Activated CD8-positive, alpha-beta memory T cell treated with anti-CD3 and anti-CD28 coated beads, Interleukin-2, amount 10 ng/mL, durations not matched to agents 7 days and 5 days (primary cell): ENCODE results near the gene HYAL1. TPM values are rescaled to one million over a fixed set of nuclear protein-coding genes. Genes with fewer than 3 reads are reported as not detected.

Experiments used
- ATAC-seq: fragments of 150-1000 bp; cut with Tn5 transposase; one replicate; pipeline ENCODE4 v1.10.0; 2021; ENCODE audit warnings: moderate library complexity
- CTCF ChIA-PET: fragments of 350-600 bp; sonication (Branson Sonifier 250); formaldehyde crosslinking; loops from one replicate; lab custom pipeline; 2021; ENCODE audit warnings: antibody characterized with exemption; lab: Charles Lee
- DNase-seq: peaks from one replicate; pipeline ENCODE4 v3.0.0-alpha.2; 2020
- H3K27ac Mint-ChIP-seq: one replicate; pipeline ENCODE4 v1.8.0; 2021; ENCODE audit warnings: mild to moderate bottlenecking, mixed read lengths
- H3K27me3 Mint-ChIP-seq: one replicate; pipeline ENCODE4 v1.8.0; 2021; ENCODE audit warnings: mixed read lengths
- H3K36me3 Mint-ChIP-seq: one replicate; pipeline ENCODE4 v1.8.0; 2021; ENCODE audit warnings: mild to moderate bottlenecking, mixed read lengths
- H3K4me1 Mint-ChIP-seq: one replicate; pipeline ENCODE4 v1.8.0; 2021; ENCODE audit warnings: mixed read lengths
- H3K4me3 Mint-ChIP-seq: one replicate; pipeline ENCODE4 v1.8.0; 2021; ENCODE audit warnings: mild to moderate bottlenecking, moderate library complexity, mixed read lengths
- H3K9me3 Mint-ChIP-seq: one replicate; pipeline ENCODE4 v1.8.0; 2022; ENCODE audit warnings: low read depth, mixed read lengths
- total RNA-seq, 2 experiments: library from RNA; stranded (reverse); gene quantifications; one replicate each; pipeline ENCODE4 v1.2.3, GENCODE V29; 2021

HYAL1 gene
- total RNA-seq, 2 experiments from 2014 or later = 0.14 to 0.15 TPM

DNA sequence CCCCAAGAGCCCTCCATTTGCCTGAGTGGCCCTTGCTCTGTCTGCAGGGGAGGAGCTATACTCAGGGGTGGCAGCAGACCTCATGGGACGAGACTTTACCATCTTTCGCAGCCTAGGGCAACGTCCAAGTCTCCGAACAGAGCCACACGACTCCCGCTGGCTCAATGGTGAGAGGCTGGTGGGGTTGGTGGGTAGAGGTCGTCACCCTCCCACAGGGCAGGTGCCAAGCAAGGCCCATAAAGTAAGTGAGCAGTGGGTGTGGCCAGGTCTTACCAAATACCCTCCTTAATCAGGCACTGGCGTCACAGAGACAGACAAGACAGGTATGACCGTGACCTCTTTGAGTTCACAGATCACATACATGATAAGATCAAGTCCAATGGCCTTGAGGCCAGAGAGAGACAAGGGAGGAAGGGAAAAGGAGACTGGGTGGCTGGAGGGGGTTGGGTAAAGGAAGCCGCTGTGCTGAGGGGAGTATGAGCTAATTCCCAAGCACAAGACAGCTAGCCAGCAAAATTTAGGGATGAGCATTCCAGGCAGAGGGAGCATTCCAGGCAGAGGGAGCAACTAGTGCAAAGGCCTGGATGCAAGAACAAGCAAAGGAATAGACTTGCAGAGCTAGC is 31.9 kb downstream of the HYAL1 start:
- CTCF ChIA-PET = interaction anchor here (0.6 to 7.4 kb wide), 15 partner anchors 8 to 509 kb away, joined by 3 to 84 read pairs (median 4); partner anchors contain the start of genes GNAI2 and IFRD2
- H3K36me3 Mint-ChIP-seq = no peaks in the 10 kb centered on the region
- DNase-seq = no peak
- no peak overlapping the region for H3K4me3 Mint-ChIP-seq
- H3K9me3 Mint-ChIP-seq = no peaks in the 10 kb centered on the region
- H3K27ac Mint-ChIP-seq = no peak overlapping the region
- peaks cover 56% of the 10 kb centered on the region for H3K27me3 Mint-ChIP-seq
- ATAC-seq = no peak
- peaks cover 32% of the 10 kb centered on the region for H3K4me1 Mint-ChIP-seq

DNA sequence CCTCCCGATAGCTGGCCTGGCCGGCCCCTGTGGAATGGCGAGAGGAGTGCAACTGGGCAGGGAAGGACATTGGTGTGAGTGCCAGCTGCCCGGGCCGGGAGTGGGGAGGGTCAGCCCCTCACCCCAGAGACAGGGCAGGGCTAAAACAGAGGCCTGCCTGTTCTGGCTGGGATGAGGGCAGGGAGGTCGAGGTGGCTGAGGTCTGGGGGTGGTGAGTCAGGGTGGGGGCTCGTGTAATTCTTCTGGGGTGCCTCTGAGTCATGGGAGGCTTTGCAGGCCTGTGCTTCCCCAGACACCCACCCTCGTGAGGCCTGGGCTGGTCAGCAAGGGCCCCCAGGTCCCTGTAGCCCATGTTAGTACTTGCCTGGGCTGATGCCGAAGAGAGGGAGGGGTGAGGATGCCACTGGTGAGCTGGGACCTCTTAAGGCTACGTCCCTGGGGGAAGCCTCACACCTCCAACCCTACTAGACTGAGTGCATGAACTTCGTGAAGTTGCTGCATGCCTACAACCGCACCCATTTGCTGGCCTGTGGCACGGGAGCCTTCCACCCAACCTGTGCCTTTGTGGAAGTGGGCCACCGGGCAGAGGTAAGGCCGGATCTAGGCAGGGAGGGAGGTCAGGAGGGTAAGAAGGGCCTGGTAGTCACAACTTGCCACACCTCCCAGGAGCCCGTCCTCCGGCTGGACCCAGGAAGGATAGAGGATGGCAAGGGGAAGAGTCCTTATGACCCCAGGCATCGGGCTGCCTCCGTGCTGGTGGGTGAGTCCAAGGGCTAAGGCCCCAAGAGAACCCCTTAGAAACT is 32.8 kb downstream of the HYAL1 start:
- H3K4me3 Mint-ChIP-seq = no peak overlapping the region
- CTCF ChIA-PET = interaction anchor here (1.0 to 7.4 kb wide), 7 partner anchors 10 to 81 kb away, joined by 3 to 84 read pairs (median 22); no protein-coding TSS in a partner anchor
- H3K4me1 Mint-ChIP-seq = peaks cover 26% of the 10 kb centered on the region
- DNase-seq (no peak), ATAC-seq (no peak)
- H3K27ac Mint-ChIP-seq = no peak overlapping the region
- H3K36me3 Mint-ChIP-seq = no peaks in the 10 kb centered on the region
- H3K27me3 Mint-ChIP-seq = peaks cover 56% of the 10 kb centered on the region
- no peaks in the 10 kb centered on the region for H3K9me3 Mint-ChIP-seq

DNA sequence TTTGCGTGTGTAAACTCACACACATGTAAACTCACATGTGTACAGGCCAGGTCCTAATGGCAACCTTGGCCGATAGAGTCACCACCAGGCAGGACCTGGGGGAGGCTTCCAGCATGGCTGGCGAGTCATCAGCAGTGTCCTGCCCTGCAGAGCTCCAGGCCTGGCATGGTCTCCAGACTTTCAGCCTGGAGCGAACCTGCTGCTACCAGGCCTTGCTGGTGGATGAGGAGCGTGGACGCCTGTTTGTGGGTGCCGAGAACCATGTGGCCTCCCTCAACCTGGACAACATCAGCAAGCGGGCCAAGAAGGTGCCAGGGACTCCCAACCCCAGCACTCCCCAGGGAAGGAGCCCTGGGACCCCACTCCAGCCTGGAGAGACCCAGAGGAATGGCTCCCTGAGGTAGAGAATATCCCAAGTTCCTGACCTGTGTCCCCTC is 33.4 kb downstream of the HYAL1 start:
- ATAC-seq (no peak), DNase-seq (no peak)
- Mint-ChIP-seq H3K27ac (no peak overlapping the region), H3K9me3 (no peaks in the 10 kb centered on the region), H3K27me3 (peaks cover 50% of the 10 kb centered on the region), H3K4me3 (no peak overlapping the region), H3K36me3 (no peaks in the 10 kb centered on the region), H3K4me1 (peaks cover 20% of the 10 kb centered on the region)
- CTCF ChIA-PET = interaction anchor here (1.0 to 7.4 kb wide), 5 partner anchors 10 to 76 kb away, joined by 3 to 84 read pairs (median 33); no protein-coding TSS in a partner anchor

DNA sequence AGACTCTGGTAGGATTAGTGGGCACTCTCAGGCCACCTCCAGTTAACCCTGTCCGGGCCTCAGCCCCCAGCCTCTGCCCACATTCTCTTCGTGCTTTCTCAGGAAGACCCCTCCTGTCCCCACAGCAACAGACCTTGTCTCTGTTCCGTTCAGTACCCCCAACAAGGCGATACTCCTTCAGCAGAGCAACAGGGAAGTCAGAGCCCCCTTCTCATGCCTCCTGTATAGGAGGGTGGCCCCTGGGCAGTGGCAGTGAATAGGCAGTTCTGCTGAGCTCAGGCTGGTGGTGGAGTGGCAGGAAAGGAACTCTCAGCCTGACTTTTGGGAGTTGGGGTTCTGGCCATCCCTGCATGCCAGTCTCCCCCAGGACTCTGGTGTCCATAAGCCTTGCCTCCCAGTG is 33.9 kb downstream of the HYAL1 start:
- CTCF ChIA-PET = interaction anchor here (1.0 to 7.4 kb wide), 4 partner anchors 9 to 75 kb away, joined by 3 to 84 read pairs (median 46); no protein-coding TSS in a partner anchor
- Mint-ChIP-seq H3K4me1 (peaks cover 17% of the 10 kb centered on the region), H3K9me3 (no peaks in the 10 kb centered on the region), H3K27me3 (peaks cover 44% of the 10 kb centered on the region), H3K36me3 (no peaks in the 10 kb centered on the region), H3K27ac (no peak overlapping the region), H3K4me3 (no peak overlapping the region)
- ATAC-seq (no peak), DNase-seq (no peak)

DNA sequence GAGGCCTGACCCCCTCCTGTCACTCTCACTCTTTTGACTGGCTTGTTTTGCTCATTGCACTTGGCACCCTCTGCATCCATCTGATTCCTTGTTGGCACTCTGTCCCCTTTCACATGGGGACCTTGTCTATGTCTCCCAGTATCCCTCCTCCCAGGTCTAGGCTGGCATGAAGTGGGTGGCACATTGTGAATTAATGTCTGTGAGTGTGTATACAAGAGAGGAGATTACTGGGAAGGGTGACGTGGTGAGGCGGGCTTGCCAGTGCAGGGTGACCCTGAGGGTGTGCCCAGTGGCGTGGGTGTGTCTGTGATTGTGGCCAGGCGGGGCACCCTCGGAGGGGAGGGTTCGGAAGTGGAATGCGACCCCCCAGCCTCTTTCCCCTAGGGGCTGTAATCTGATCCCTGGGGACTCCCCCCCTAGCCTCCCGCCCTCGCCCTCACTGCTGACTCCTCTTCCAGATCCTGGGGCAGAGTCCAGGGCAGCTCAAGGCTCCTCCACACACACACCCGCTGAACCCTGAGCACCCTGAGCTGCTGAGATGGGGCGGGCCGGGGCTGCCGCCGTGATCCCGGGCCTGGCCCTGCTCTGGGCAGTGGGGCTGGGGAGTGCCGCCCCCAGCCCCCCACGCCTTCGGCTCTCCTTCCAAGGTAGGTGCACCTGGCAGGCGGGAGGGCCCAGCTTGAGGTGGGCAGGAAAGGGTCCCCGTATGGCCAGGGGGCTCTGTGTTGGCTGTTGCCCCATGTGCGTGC is 34.5 kb downstream of the HYAL1 start, which contains the start of gene SEMA3B:
Gene SEMA3B (plus strand): TSS at position 445 of the 749 bp plus-strand sequence. CDS start 94 bp downstream, at position 539.
- CTCF ChIA-PET = interaction anchor here (6.9 to 7.4 kb wide), 2 partner anchors 42 to 74 kb away, joined by 58 to 84 read pairs; no protein-coding TSS in a partner anchor
- peaks cover 38% of the 10 kb centered on the region for H3K27me3 Mint-ChIP-seq
- peaks cover 11% of the 10 kb centered on the region for H3K4me1 Mint-ChIP-seq
- ATAC-seq = no peak
- H3K36me3 Mint-ChIP-seq = no peaks in the 10 kb centered on the region
- no peaks in the 10 kb centered on the region for H3K9me3 Mint-ChIP-seq
- H3K4me3 Mint-ChIP-seq = no peak within 1 kb of the TSS
- DNase-seq = no peak
- no peak within 1 kb of the TSS for H3K27ac Mint-ChIP-seq

DNA sequence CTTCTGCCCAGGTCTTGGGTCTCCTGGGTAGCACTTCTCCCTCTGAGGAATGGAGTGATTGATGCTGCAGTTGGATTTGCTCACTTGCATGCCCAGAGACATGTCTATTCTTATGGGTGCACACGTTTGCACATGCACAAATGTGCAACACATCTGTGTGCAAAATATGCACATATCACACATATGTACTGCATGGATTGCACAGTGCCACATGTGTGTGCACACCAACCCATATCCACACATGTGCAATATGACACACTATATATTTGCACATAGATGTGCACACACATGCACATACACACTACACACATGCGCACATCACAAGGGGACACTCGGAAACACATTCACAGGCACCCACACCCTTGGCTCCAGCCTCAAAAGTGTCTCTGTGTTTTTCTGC is 35.1 kb downstream of the HYAL1 start:
- Mint-ChIP-seq H3K36me3 (no peaks in the 10 kb centered on the region), H3K27ac (no peak overlapping the region), H3K4me1 (peaks cover 8% of the 10 kb centered on the region), H3K4me3 (no peak overlapping the region), H3K27me3 (peaks cover 35% of the 10 kb centered on the region), H3K9me3 (no peaks in the 10 kb centered on the region)
- ATAC-seq (no peak), DNase-seq (no peak)
- CTCF ChIA-PET = interaction anchor here (2.4 to 7.4 kb wide), 2 partner anchors 42 to 74 kb away, joined by 14 to 58 read pairs; no protein-coding TSS in a partner anchor

DNA sequence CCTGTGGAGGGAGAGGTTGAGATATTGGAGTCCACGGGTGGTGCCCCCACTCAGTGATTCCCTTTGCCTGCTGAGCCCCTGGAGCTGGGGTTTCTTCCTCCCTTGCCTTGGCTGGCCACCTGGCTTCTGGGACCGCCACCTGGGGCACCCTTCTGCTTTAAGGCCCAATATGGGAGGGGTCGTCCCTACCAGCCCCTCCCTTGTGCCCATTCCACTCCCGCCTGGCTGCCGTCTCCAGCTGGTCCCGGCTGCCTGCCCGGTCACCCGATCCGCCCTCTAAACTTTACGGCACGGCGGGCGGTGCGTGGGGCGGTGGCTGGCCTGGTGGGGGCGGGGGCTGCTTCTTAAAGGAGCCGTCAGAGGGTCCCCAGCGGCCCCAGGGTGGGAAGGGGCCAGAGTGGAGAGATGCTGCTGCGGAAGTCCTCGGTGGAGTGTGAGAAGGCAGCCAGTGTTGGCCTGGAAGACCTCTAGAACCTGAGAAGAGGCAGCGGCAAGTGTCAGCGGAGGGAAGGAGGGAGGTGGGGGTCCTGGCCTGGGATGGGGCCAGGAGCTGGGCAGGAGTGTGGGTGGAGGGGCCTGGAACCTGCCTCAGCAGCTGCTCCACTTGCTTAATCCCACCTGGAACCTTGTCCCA is 36.0 kb downstream of the HYAL1 start:
- H3K27ac Mint-ChIP-seq = no peak overlapping the region
- DNase-seq = no peak
- H3K36me3 Mint-ChIP-seq = no peaks in the 10 kb centered on the region
- peaks cover 30% of the 10 kb centered on the region for H3K27me3 Mint-ChIP-seq
- CTCF ChIA-PET = interaction anchor here (1.4 to 7.4 kb wide), 3 partner anchors 39 to 73 kb away, joined by 5 to 58 read pairs (median 14); no protein-coding TSS in a partner anchor
- H3K4me1 Mint-ChIP-seq = peaks cover 3% of the 10 kb centered on the region
- no peaks in the 10 kb centered on the region for H3K9me3 Mint-ChIP-seq
- no peak for ATAC-seq
- no peak overlapping the region for H3K4me3 Mint-ChIP-seq

DNA sequence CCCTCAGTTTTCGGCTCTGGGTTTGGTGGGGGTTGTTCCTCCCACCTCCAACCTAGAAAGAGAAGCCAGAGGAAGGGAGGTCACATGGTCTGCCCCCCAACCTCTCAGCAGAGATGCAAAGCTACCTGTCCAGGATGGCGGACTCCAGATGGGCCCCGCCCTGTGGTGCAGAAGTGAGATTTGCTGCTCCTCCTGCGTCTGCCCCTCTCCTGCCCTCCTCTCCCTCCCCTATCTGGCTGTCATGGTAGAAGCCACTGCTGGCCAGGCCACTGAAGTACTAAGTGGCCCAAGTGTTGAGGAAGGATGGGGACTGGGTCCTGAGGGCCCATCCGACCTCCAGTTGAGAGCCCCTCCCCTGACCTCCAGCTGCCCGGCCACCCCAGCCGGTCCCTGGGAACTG is 36.5 kb downstream of the HYAL1 start:
- H3K9me3 Mint-ChIP-seq = no peaks in the 10 kb centered on the region
- DNase-seq (no peak), ATAC-seq (no peak)
- CTCF ChIA-PET = interaction anchor here (1.0 to 7.4 kb wide), 4 partner anchors 25 to 72 kb away, joined by 4 to 58 read pairs (median 10); partner anchors contain the start of gene IFRD2
- no peak overlapping the region for H3K4me3 Mint-ChIP-seq
- H3K27me3 Mint-ChIP-seq = peaks cover 30% of the 10 kb centered on the region
- H3K36me3 Mint-ChIP-seq = no peaks in the 10 kb centered on the region
- no peak overlapping the region for H3K27ac Mint-ChIP-seq
- H3K4me1 Mint-ChIP-seq = peaks cover 3% of the 10 kb centered on the region

DNA sequence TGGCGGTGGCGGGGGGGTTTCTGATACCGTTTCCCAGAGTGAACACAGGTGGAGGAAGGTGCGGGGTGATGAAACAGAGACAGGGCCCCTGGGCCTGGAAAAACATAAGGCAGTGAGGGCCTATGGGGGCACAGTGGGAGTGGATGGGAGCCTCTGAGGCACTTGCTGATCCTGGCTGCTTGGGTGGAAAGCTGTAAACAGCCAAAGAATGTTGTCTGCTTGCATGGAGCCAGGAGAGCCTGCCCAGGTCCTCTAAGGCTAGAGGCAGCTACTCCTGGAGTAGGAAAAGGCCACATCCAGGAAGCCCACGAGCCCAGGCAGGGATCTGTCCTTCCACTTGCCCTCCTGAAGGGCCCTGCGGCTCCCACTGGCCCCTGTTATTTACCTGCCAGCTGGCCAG is 37.4 kb downstream of the HYAL1 start:
- Mint-ChIP-seq H3K4me1 (peaks cover 2% of the 10 kb centered on the region), H3K4me3 (no peak overlapping the region), H3K27ac (no peak overlapping the region), H3K36me3 (no peaks in the 10 kb centered on the region), H3K27me3 (peaks cover 30% of the 10 kb centered on the region), H3K9me3 (no peaks in the 10 kb centered on the region)
- CTCF ChIA-PET = interaction anchor here (1.0 to 7.4 kb wide), 5 partner anchors 13 to 72 kb away, joined by 3 to 58 read pairs (median 5); partner anchors contain the start of genes IFRD2 and LSMEM2
- DNase-seq (no peak), ATAC-seq (no peak)

DNA sequence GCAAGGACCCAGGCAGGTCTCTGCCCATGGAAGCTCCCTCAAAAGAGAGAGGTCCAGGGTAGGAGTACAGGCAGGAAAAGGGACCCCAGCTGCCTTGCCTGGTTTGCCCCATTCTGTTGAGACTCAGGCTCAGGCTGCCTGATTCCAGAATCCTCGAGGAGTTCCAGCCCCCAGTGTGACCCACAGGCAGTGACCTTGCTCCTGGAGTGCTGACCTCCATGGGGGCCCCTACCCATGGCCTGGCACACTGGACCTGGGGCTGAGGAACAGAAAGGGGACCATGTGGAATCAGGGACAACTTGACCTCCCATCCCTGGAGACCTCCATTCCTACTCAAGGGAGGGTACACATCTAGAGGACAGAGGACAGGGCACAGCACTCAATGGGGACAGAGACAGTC is 37.8 kb downstream of the HYAL1 start:
- DNase-seq (no peak), ATAC-seq (no peak)
- Mint-ChIP-seq H3K4me1 (peaks cover 2% of the 10 kb centered on the region), H3K27me3 (peaks cover 30% of the 10 kb centered on the region), H3K9me3 (no peaks in the 10 kb centered on the region), H3K4me3 (no peak overlapping the region), H3K27ac (no peak overlapping the region), H3K36me3 (no peaks in the 10 kb centered on the region)
- CTCF ChIA-PET = interaction anchor here (0.7 to 7.4 kb wide), 3 partner anchors 13 to 71 kb away, joined by 3 to 58 read pairs (median 3); partner anchors contain the start of gene LSMEM2

DNA sequence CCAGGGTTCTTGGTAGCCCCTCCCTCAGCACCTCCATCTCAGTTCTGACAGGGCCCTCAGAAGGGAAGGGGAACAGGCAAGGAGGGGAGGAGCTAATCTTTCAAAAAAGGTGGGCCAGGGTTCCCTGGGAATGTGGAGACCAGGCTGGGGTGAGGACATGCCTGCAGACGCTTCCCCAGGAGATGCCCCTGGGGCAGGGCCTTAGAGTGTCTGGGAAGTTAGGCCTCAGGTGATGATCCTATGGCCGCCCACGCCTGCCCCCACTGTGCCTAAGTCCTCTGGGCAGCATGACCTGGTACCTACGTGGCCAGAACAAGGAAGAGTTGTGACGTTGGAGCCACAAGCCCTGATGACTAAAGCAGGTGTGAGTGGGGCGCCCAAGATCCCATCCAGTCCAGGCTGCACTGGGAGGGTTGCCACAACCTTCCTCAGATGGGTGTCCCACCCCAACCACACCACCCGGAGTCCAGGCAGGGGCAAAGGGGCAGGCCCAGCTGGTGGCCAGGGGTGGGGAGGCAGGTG is 38.3 kb downstream of the HYAL1 start:
- Mint-ChIP-seq H3K9me3 (no peaks in the 10 kb centered on the region), H3K27ac (no peak overlapping the region), H3K4me1 (peaks cover 3% of the 10 kb centered on the region), H3K4me3 (no peak overlapping the region), H3K36me3 (no peaks in the 10 kb centered on the region), H3K27me3 (peaks cover 30% of the 10 kb centered on the region)
- DNase-seq (no peak), ATAC-seq (no peak)
- CTCF ChIA-PET = interaction anchor here (0.7 to 2.4 kb wide), 4 partner anchors 10 to 39 kb away, joined by 3 to 14 read pairs (median 6); partner anchors contain the start of gene LSMEM2

DNA sequence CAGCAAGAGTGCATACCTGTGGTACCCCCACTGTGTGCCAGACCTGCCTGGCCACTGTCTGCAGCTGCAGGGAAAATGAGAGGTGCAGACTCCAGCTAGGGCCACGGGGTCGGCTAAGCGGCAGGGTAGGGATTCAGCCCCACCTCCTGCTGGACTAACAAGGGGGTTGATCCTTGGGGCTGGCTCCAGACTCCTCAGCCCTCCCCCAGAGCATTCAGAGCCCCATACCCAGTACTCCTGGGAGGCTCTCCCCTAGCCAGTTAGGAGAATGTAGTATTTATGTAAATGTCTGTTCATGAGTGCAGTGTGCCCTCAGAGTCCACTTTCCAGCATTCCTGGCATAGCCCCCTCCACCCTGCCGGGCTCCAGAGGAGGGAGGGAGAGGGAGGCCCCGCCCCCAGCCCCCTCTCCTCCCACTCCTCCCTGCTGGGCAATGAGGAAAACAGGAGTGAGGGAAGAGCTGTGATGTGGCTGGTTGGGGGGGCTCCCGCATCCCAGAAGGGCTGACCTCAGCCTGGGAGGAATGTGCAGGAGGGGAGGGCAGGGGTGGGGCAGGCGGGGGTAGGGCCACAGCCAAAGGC is 38.9 kb downstream of the HYAL1 start:
- H3K9me3 Mint-ChIP-seq = no peaks in the 10 kb centered on the region
- ATAC-seq (no peak), DNase-seq (no peak)
- no peak overlapping the region for H3K4me3 Mint-ChIP-seq
- CTCF ChIA-PET = interaction anchor here (0.7 to 2.4 kb wide), 8 partner anchors 10 to 72 kb away, joined by 3 to 14 read pairs (median 5); no protein-coding TSS in a partner anchor
- peaks cover 7% of the 10 kb centered on the region for H3K4me1 Mint-ChIP-seq
- H3K27me3 Mint-ChIP-seq = peaks cover 30% of the 10 kb centered on the region
- H3K36me3 Mint-ChIP-seq = no peaks in the 10 kb centered on the region
- no peak overlapping the region for H3K27ac Mint-ChIP-seq
